ENCODE data around the gene SPATA1. TPM values are rescaled to one million over a fixed set of nuclear protein-coding genes. Genes with fewer than 3 reads are reported as not detected.
A peak's percentile ranks its signal among the peaks of the same experiment; 100 is the strongest.

The SPATA1 gene
- total and polyA plus RNA-seq, 2 donors from 2014 or later: 0.62 to 2.5 TPM

GRCh38 chr1:84497631-84498275 is 8.4 kb upstream of the SPATA1 start:
- DNase-seq (no peak), FAIRE-seq (no peak)
- no peaks in the 10 kb centered on the region for H3K27me3 ChIP-seq (ENCODE audit: control insufficient read depth, insufficient read depth, low read length)
- H3K4me3 ChIP-seq (ENCODE audit: low read length in 3 of 3): no peak overlapping the region
- intact Hi-C loops (cut with DNase I): no loop called here
- no peaks in the 10 kb centered on the region for H3K9me3 ChIP-seq (ENCODE audit: control insufficient read depth in 2 of 3, insufficient read depth in 1 of 3, low read length in 3 of 3)
- H3K9ac ChIP-seq (ENCODE audit: low read length in 3 of 3): no peak overlapping the region
- no peak overlapping the region for H3K27ac ChIP-seq (ENCODE audit: low read depth in 2 of 2, low read length in 2 of 2)
- peaks cover 0 to 4% (median 0%) of the 10 kb centered on the region in 3 donors for H3K4me1 ChIP-seq (ENCODE audit: control insufficient read depth in 2 of 3, insufficient read depth in 2 of 3, low read depth in 1 of 3, low read length in 3 of 3)
- TF ChIP-seq CTCF (IDR thresholded peaks at IDR 0.05; ENCODE audit: borderline replicate concordance, extremely low read depth, insufficient read depth): no peak
- H3K36me3 ChIP-seq (ENCODE audit: control insufficient read depth in 2 of 3, insufficient read depth in 3 of 3, low read length in 3 of 3): peaks cover 7 to 17% (median 11%) of the 10 kb centered on the region in 3 donors

- FAIRE-seq (no peak), DNase-seq (no peak)
- Histone ChIP-seq H3K4me3 (ENCODE audit: low read length in 3 of 3) (peak overlapping the region in 1 of 3 donors; percentile 20), H3K27ac (ENCODE audit: low read depth in 2 of 2, low read length in 2 of 2) (no peak overlapping the region), H3K27me3 (ENCODE audit: control insufficient read depth, insufficient read depth, low read length) (no peaks in the 10 kb centered on the region), H3K9ac (ENCODE audit: low read length in 3 of 3) (no peak overlapping the region), H3K9me3 (ENCODE audit: control insufficient read depth in 2 of 3, insufficient read depth in 1 of 3, low read length in 3 of 3) (no peaks in the 10 kb centered on the region), H3K4me1 (ENCODE audit: control insufficient read depth in 2 of 3, insufficient read depth in 2 of 3, low read depth in 1 of 3, low read length in 3 of 3) (peaks cover 2 to 16% (median 14%) of the 10 kb centered on the region in 3 donors), H3K36me3 (ENCODE audit: control insufficient read depth in 2 of 3, insufficient read depth in 3 of 3, low read length in 3 of 3) (peaks cover 4 to 9% (median 5%) of the 10 kb centered on the region in 3 donors)
- TF ChIP-seq CTCF (IDR thresholded peaks at IDR 0.05; ENCODE audit: borderline replicate concordance, extremely low read depth, insufficient read depth): no peak
- intact Hi-C loops (cut with DNase I): no loop called here
Observed at GRCh38 chr1:84502927-84503326, 3.3 kb upstream of the SPATA1 start.

- intact Hi-C loops (cut with DNase I): no loop called here
- H3K9ac ChIP-seq (ENCODE audit: low read length in 3 of 3): peak overlapping the region; percentile 87 to 99 (median 92)
- H3K27me3 ChIP-seq (ENCODE audit: control insufficient read depth, insufficient read depth, low read length): no peaks in the 10 kb centered on the region
- peak overlapping the region; percentile 84 to 98 (median 94) for H3K4me3 ChIP-seq (ENCODE audit: low read length in 3 of 3)
- peak in 2 of 5 donors; percentile 45 to 53 for DNase-seq
- H3K4me1 ChIP-seq (ENCODE audit: control insufficient read depth in 2 of 3, insufficient read depth in 2 of 3, low read depth in 1 of 3, low read length in 3 of 3): peaks cover 2 to 16% (median 14%) of the 10 kb centered on the region in 3 donors
- TF ChIP-seq CTCF (IDR thresholded peaks at IDR 0.05; ENCODE audit: borderline replicate concordance, extremely low read depth, insufficient read depth): no peak
- H3K9me3 ChIP-seq (ENCODE audit: control insufficient read depth in 2 of 3, insufficient read depth in 1 of 3, low read length in 3 of 3): peaks cover 0 to 5% (median 0%) of the 10 kb centered on the region in 3 donors
- H3K27ac ChIP-seq (ENCODE audit: low read depth in 2 of 2, low read length in 2 of 2): peak overlapping the region; percentile 94 to 99
- H3K36me3 ChIP-seq (ENCODE audit: control insufficient read depth in 2 of 3, insufficient read depth in 3 of 3, low read length in 3 of 3): peaks cover 0 to 4% (median 2%) of the 10 kb centered on the region in 3 donors
- no peak for FAIRE-seq
Observed at GRCh38 chr1:84504580-84505492, 1.4 kb upstream of the SPATA1 start.

All from kidney (tissue), 14 donors.